ENCODE data around the gene VPS37B. TPM values are rescaled to one million over a fixed set of nuclear protein-coding genes. Genes with fewer than 3 reads are reported as not detected.
A peak's percentile ranks its signal among the peaks of the same experiment; 100 is the strongest.
"Not testable (repeated sequence)": the region's sequence is repeated elsewhere in the genome, so short reads cannot be mapped to it uniquely, and the experiment has no call there.

The VPS37B gene
- total RNA-seq, 1 experiment from 2014 or later, result 51.4 TPM

- no peak for DNase-seq (ENCODE audit: low read depth)
Observed at GRCh38 chr12:122882908-122883558, 12.9 kb downstream of the VPS37B start.

GRCh38 chr12:122880668-122881067 is 15.3 kb downstream of the VPS37B start:
- peak; percentile 75 for DNase-seq (ENCODE audit: low read depth)

- DNase-seq (ENCODE audit: low read depth), result no peak
Observed at GRCh38 chr12:122880155-122880667, 15.7 kb downstream of the VPS37B start.

- no peak for DNase-seq (ENCODE audit: low read depth)
Observed at GRCh38 chr12:122878780-122879612, 16.9 kb downstream of the VPS37B start.

- DNase-seq (ENCODE audit: low read depth), result no peak
Observed at GRCh38 chr12:122876731-122877130, 19.2 kb downstream of the VPS37B start.

- DNase-seq (ENCODE audit: low read depth), result not testable (repeated sequence)
Observed at GRCh38 chr12:122876281-122876680, 19.6 kb downstream of the VPS37B start.

- no peak for DNase-seq (ENCODE audit: low read depth)
Observed at GRCh38 chr12:122875590-122876220, 20.2 kb downstream of the VPS37B start.

- DNase-seq (ENCODE audit: low read depth), result no peak
Observed at GRCh38 chr12:122874081-122874480, 21.8 kb downstream of the VPS37B start.

GRCh38 chr12:122873540-122873939 is 22.4 kb downstream of the VPS37B start:
- no peak for DNase-seq (ENCODE audit: low read depth)

- no peak for DNase-seq (ENCODE audit: low read depth)
Observed at GRCh38 chr12:122872815-122873361, 23.0 kb downstream of the VPS37B start.

- peak; percentile 46 for DNase-seq (ENCODE audit: low read depth)
Observed at GRCh38 chr12:122871851-122872780, 23.8 kb downstream of the VPS37B start.

GRCh38 chr12:122870867-122871664 is 24.9 kb downstream of the VPS37B start:
- no peak for DNase-seq (ENCODE audit: low read depth)

- DNase-seq (ENCODE audit: low read depth), result no peak
Observed at GRCh38 chr12:122870163-122870842, 25.6 kb downstream of the VPS37B start.

- no peak for DNase-seq (ENCODE audit: low read depth)
Observed at GRCh38 chr12:122869207-122869973, 26.5 kb downstream of the VPS37B start.

- no peak for DNase-seq (ENCODE audit: low read depth)
Observed at GRCh38 chr12:122868471-122869177, 27.3 kb downstream of the VPS37B start.

GRCh38 chr12:122867691-122868461 is 28.0 kb downstream of the VPS37B start:
- DNase-seq (ENCODE audit: low read depth), result no peak

- DNase-seq (ENCODE audit: low read depth), result no peak
Observed at GRCh38 chr12:122866950-122867607, 28.8 kb downstream of the VPS37B start.
